ENCODE data around the gene STXBP1. TPM values are rescaled to one million over a fixed set of nuclear protein-coding genes. Genes with fewer than 3 reads are reported as not detected.

STXBP1 gene
- total RNA-seq, 1 experiment from 2014 or later = 40.6 TPM

DNA sequence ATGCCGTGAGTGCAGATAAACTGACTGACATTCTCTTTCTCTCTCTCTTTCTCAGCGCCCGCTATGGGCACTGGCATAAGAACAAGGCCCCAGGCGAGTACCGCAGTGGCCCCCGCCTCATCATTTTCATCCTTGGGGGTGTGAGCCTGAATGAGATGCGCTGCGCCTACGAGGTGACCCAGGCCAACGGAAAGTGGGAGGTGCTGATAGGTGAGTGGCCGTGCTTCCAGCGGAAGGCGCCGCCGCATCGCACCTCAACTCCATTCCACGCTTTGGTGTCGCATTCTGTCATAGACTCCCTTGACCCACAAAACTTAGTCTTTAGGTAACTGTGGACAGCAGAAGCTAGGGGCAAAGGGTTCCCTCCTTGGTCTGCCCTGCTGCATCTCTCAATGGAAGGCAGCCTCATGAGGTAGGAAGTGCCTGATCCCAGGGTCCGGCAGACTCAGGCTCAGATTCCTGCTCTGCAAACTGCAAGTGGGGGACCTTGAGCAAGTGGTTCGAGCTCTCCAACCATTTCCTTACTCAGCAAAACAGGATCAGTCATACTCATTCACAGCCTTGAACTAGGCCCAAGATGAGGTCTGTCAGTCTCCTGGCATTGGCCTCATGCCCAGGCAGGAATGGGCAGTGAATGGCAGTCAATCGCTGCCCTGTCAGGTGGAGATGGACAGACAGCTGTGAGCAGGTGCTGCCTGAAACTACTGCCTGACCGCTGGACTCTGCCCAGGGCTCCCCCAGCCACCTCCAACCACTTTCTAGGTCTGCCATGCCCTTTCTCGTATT lies 70.5 kb downstream of the STXBP1 start:
- no peak overlapping the region for H2AFZ ChIP-seq (ENCODE audit: low read depth, low read length, poor library complexity, severe bottlenecking)
- intact Hi-C loops (cut with micrococcal nuclease) = no loop called here
- ATAC-seq (no peak), DNase-seq (ENCODE audit: low read depth, low spot score) (no peak)
- CTCF ChIA-PET = interaction anchor here (1.5 kb wide), 1 partner anchor 52 kb away, joined by 5 read pairs; the partner anchor contains the start of gene TOR2A
- no peaks in the 10 kb centered on the region for H3K9me2 ChIP-seq (ENCODE audit: insufficient read depth)
- no peak overlapping the region for H3K4me3 ChIP-seq (replicated peaks in 1 of 2; ENCODE audit: low read depth in 1 of 2, low read length in 2 of 2)
- H3K9ac ChIP-seq (ENCODE audit: low read length) = no peak overlapping the region
- H3K79me2 ChIP-seq (ENCODE audit: insufficient read depth, low read length) = no peaks in the 10 kb centered on the region
- BruUV-seq (replicated peaks) = no TSS peak
- no peak overlapping the region for H3K4me2 ChIP-seq (ENCODE audit: low read length)
- RAD21 ChIA-PET (ENCODE audit: low non-redundant PET in 1 of 2, low total read pairs in 2 of 2, uncharacterized antibody in 2 of 2, unreplicated experiment in 2 of 2) = no interaction called here
- peaks cover 0 to 9% of the 10 kb centered on the region in 2 experiments; a peak in 1 of 4 replicates for H3K4me1 ChIP-seq (ENCODE audit: control insufficient read depth in 1 of 2, insufficient read depth in 2 of 2, low read length in 2 of 2)
- H3K9me3 ChIP-seq (ENCODE audit: control insufficient read depth in 1 of 2, insufficient read depth in 1 of 2, low read depth in 1 of 2, low read length in 2 of 2) = no peaks in the 10 kb centered on the region
- POLR2A ChIA-PET = interaction anchor here (0.6 kb wide), 1 partner anchor 587 kb away, joined by 3 read pairs; no protein-coding TSS in a partner anchor
- TF ChIP-seq, protein P1, sequence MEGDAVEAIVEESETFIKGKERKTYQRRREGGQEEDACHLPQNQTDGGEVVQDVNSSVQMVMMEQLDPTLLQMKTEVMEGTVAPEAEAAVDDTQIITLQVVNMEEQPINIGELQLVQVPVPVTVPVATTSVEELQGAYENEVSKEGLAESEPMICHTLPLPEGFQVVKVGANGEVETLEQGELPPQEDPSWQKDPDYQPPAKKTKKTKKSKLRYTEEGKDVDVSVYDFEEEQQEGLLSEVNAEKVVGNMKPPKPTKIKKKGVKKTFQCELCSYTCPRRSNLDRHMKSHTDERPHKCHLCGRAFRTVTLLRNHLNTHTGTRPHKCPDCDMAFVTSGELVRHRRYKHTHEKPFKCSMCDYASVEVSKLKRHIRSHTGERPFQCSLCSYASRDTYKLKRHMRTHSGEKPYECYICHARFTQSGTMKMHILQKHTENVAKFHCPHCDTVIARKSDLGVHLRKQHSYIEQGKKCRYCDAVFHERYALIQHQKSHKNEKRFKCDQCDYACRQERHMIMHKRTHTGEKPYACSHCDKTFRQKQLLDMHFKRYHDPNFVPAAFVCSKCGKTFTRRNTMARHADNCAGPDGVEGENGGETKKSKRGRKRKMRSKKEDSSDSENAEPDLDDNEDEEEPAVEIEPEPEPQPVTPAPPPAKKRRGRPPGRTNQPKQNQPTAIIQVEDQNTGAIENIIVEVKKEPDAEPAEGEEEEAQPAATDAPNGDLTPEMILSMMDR (IDR thresholded peaks at IDR 0.05 in 2 of 3, conservative IDR thresholded peaks at IDR 0.05 in 1 of 3; ENCODE audit: borderline replicate concordance in 1 of 3, insufficient read depth in 1 of 3, low read depth in 2 of 3, low read length in 2 of 3) = no peak
- TF ChIP-seq CBX3 (IDR thresholded peaks at IDR 0.05; ENCODE audit: low read depth) (no peak), EZH2phosphoT487 (IDR thresholded peaks at IDR 0.05; ENCODE audit: borderline replicate concordance) (no peak), CEBPB (IDR thresholded peaks at IDR 0.05; ENCODE audit: low read depth) (no peak), FOSL1 (IDR thresholded peaks at IDR 0.05; ENCODE audit: low read depth) (no peak), SP1 (IDR thresholded peaks at IDR 0.05; ENCODE audit: low read depth) (no peak), EZH2 (IDR thresholded peaks at IDR 0.05) (no peak)
- TF ChIP-seq, protein P2, sequence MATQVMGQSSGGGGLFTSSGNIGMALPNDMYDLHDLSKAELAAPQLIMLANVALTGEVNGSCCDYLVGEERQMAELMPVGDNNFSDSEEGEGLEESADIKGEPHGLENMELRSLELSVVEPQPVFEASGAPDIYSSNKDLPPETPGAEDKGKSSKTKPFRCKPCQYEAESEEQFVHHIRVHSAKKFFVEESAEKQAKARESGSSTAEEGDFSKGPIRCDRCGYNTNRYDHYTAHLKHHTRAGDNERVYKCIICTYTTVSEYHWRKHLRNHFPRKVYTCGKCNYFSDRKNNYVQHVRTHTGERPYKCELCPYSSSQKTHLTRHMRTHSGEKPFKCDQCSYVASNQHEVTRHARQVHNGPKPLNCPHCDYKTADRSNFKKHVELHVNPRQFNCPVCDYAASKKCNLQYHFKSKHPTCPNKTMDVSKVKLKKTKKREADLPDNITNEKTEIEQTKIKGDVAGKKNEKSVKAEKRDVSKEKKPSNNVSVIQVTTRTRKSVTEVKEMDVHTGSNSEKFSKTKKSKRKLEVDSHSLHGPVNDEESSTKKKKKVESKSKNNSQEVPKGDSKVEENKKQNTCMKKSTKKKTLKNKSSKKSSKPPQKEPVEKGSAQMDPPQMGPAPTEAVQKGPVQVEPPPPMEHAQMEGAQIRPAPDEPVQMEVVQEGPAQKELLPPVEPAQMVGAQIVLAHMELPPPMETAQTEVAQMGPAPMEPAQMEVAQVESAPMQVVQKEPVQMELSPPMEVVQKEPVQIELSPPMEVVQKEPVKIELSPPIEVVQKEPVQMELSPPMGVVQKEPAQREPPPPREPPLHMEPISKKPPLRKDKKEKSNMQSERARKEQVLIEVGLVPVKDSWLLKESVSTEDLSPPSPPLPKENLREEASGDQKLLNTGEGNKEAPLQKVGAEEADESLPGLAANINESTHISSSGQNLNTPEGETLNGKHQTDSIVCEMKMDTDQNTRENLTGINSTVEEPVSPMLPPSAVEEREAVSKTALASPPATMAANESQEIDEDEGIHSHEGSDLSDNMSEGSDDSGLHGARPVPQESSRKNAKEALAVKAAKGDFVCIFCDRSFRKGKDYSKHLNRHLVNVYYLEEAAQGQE (IDR thresholded peaks at IDR 0.05; ENCODE audit: low read depth) = no peak
- H4K20me1 ChIP-seq (ENCODE audit: insufficient read depth) = no peaks in the 10 kb centered on the region
- peaks cover 0 to 3% of the 10 kb centered on the region in 2 experiments; a peak in 1 of 4 replicates for H3K36me3 ChIP-seq (ENCODE audit: control insufficient read depth in 1 of 2, insufficient read depth in 2 of 2, low read length in 2 of 2)
- no peaks in the 10 kb centered on the region for H3K27me3 ChIP-seq (ENCODE audit: insufficient read depth, low read length)
- no peak overlapping the region for H3K27ac ChIP-seq (ENCODE audit: low read depth, low read length)
